ENCODE data around the gene LMNTD2. TPM values are rescaled to one million over a fixed set of nuclear protein-coding genes. Genes with fewer than 3 reads are reported as not detected.

The LMNTD2 gene
- total RNA-seq, 4 donors from 2014 or later: 6.6 to 32.9 (median 14.1) TPM

GRCh38 chr11:512761-513595, 47.6 kb downstream of the LMNTD2 start:
- TF ChIP-seq, protein P1, sequence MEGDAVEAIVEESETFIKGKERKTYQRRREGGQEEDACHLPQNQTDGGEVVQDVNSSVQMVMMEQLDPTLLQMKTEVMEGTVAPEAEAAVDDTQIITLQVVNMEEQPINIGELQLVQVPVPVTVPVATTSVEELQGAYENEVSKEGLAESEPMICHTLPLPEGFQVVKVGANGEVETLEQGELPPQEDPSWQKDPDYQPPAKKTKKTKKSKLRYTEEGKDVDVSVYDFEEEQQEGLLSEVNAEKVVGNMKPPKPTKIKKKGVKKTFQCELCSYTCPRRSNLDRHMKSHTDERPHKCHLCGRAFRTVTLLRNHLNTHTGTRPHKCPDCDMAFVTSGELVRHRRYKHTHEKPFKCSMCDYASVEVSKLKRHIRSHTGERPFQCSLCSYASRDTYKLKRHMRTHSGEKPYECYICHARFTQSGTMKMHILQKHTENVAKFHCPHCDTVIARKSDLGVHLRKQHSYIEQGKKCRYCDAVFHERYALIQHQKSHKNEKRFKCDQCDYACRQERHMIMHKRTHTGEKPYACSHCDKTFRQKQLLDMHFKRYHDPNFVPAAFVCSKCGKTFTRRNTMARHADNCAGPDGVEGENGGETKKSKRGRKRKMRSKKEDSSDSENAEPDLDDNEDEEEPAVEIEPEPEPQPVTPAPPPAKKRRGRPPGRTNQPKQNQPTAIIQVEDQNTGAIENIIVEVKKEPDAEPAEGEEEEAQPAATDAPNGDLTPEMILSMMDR (IDR thresholded peaks at IDR 0.05): no peak
- TF ChIP-seq POLR2A (IDR thresholded peaks at IDR 0.05): no peak
- peaks cover 0 to 22% (median 0%) of the 10 kb centered on the region in 3 donors for H3K36me3 ChIP-seq

DNA sequence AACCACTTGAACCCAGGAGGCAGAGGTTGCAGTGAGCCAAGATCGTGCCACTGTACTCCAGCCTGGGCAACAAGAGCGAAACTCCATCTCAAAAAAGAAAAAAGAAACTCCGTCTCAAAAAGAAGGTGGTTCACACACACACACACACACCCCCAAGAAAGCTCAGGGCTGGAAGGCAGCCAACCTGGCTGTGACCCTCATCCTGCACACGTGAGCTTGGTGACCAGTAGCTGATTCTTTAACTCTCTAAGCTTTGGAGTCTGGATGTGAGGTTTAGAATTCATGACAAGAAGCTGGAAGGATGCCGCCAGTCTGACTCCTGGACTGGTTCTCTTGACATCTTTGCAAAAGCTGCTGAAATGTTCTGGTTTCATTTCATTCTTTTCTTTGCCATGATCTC, 51.6 kb downstream of the LMNTD2 start:
- TF ChIP-seq POLR2A (IDR thresholded peaks at IDR 0.05): no peak
- TF ChIP-seq, protein P1 (IDR thresholded peaks at IDR 0.05): no peak
- H3K27me3 ChIP-seq: no peaks in the 10 kb centered on the region
- H3K4me3 ChIP-seq: no peak overlapping the region
- peaks cover 6 to 29% (median 8%) of the 10 kb centered on the region in 4 donors for H3K4me1 ChIP-seq
- peaks cover 0 to 22% (median 0%) of the 10 kb centered on the region in 3 donors for H3K36me3 ChIP-seq
- no peaks in the 10 kb centered on the region for H3K9me3 ChIP-seq
- H3K27ac ChIP-seq: no peak overlapping the region
- DNase-seq: no peak

More at GRCh38 chr11:512761-513595, 47.6 kb downstream of the LMNTD2 start:
- H3K4me1 ChIP-seq: peaks cover 0 to 4% (median 0%) of the 10 kb centered on the region in 4 donors
- H3K27ac ChIP-seq: peak overlapping the region in 1 of 4 donors; percentile 55
- no peaks in the 10 kb centered on the region for H3K27me3 ChIP-seq
- H3K4me3 ChIP-seq: no peak overlapping the region
- H3K9me3 ChIP-seq: peaks cover 0 to 10% (median 0%) of the 10 kb centered on the region in 4 donors
- peak in 1 of 3 donors; percentile 41 for DNase-seq

DNA sequence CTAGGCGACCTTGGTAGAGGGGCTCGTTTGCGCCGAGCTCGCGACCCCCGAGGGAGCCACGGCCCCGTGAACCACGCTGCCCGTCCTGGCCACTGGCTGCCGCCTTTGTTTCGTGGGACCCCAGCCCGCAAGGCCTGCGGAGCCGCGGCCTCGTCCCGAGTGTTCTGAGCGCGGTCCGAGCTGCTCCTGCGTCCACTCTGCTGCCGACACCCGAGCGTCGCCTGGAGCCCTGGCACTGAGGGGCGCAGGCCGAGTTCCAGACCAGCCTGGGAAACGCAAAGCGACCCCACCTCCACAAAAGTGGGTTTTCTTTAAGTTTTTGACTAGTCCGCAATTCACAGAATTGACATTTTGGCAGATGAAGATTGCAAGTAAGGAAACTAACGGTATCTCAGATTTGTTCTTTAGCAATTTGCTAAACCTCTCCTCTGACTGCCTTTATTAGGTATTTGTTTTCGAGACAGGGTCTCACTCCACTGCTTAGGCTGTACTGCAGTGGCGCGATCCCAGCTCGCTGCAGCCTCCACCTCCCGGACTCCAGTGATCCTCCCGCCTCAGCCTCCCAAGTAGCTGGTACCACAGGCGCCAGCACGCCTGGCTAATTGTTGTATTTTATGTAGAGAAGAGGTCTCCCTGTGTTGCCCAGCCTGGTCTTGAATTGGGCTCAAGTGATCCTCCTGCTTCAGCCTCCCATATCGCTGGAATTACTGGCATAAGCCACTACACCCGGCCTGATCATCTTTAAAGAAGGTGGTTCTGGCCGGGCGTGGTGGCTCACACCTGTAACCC, 52.6 kb downstream of the LMNTD2 start:
- DNase-seq: peak in 1 of 3 donors; percentile 57
- peaks cover 6 to 39% (median 14%) of the 10 kb centered on the region in 4 donors for H3K4me1 ChIP-seq
- H3K36me3 ChIP-seq: peaks cover 0 to 18% (median 0%) of the 10 kb centered on the region in 3 donors
- no peaks in the 10 kb centered on the region for H3K9me3 ChIP-seq
- H3K27ac ChIP-seq: peak overlapping the region; percentile 99 to 100 (median 100)
- H3K27me3 ChIP-seq: no peaks in the 10 kb centered on the region
- TF ChIP-seq, protein P1 (IDR thresholded peaks at IDR 0.05): no peak
- TF ChIP-seq POLR2A (IDR thresholded peaks at IDR 0.05): no peak
- H3K4me3 ChIP-seq: peak overlapping the region; percentile 79 to 100 (median 88)

DNA sequence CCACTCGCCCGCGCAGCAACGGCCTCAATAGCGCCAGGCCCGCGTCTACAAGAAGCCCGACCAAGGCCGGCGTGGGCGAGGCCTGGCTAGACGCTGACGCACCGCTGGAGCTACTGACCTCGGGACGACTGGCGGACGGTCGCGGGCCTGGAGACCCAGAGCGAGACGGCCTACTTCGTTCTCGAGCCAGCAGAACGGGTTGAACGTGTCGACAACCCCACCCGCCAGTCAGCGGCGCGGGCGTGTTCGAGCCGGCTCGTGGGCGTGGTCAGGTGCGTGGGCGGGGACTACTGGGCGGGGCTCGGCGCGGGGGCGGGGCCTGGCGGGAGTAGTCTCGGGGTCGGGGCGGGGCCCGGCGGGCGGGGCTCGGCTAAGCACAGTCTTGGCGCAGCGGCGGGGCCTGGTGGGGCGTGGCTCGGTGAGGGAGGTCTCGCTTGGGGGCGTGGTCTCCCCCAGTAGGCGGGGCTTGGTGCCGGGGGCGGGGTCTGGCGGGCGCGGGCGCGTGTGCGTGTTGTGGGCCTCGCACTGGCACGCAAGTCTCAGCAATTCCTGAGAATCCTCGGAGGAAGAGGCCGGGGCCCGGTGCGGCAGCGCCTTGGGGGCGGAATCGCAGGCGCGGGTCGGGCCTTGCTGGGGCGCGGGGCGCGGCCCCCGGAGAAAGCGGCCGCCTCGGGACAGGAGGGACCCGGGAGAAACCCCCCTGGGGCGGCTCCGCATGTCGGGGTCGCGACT, 53.4 kb downstream of the LMNTD2 start, which contains the start of gene RNH1:
Gene RNH1 (minus strand): TSS at position 248 of the 732 bp plus-strand sequence. CDS start 5,080 bp downstream, outside the sequence.
- Histone ChIP-seq H3K4me3 (peak within 1 kb of the TSS; percentile 79 to 100 (median 88)), H3K9me3 (no peaks in the 10 kb centered on the region), H3K36me3 (peaks cover 0 to 18% (median 0%) of the 10 kb centered on the region in 3 donors), H3K27me3 (no peaks in the 10 kb centered on the region), H3K4me1 (peaks cover 6 to 40% (median 19%) of the 10 kb centered on the region in 4 donors), H3K27ac (peak within 1 kb of the TSS; percentile 99 to 100 (median 100))
- DNase-seq: peak; percentile 99 to 100 (median 99)
- peak; percentile 71 for TF ChIP-seq POLR2A (IDR thresholded peaks at IDR 0.05)
- TF ChIP-seq, protein P1 (IDR thresholded peaks at IDR 0.05): peak in 1 of 6 experiments; percentile 6
